Measurements from ENCODE around the gene P2RX7.
"Not testable (repeated sequence)": the region's sequence is repeated elsewhere in the genome, so short reads cannot be mapped to it uniquely, and the experiment has no call there.

P2RX7 gene

DNA sequence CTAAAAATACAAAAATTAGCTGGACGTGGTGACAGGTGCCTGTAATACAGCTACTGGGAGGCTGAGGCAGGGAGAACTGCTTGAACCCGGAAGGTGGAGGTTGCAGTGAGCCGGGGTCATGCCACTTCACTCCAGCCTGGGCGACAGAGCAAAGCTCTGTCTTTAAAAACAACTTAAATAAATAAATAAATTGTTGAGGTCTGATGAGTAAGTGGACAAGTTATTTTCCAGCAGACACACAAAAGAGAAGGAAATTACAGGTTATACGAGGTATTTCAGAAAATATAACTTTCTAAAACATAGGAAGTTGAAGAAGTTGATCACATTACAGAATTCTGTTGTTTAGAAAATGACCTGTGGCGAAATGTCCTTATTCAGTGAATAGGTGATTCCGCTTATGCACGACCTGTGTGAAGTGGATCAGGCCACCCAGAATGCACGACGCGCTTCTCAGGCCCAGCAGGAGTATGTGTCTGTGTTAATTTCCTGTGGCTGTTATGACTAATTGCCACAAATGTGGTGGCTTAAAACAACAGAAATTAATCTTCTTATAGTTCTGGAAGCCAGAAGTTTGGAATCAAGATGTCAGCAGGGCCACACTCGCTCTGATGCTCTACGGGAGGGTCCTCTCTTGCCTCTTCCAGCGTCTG lies 38.1 kb downstream of the P2RX7 start:
- DNase-seq (ENCODE audit: low spot score), result no peak

- no peak for DNase-seq (ENCODE audit: low spot score)
These were observed 39.5 kb downstream of the P2RX7 start for GRCh38 chr12:121172145-121172544.

GRCh38 chr12:121175383-121176119 lies 42.9 kb downstream of the P2RX7 start:
- DNase-seq (ENCODE audit: low spot score), result no peak

DNA sequence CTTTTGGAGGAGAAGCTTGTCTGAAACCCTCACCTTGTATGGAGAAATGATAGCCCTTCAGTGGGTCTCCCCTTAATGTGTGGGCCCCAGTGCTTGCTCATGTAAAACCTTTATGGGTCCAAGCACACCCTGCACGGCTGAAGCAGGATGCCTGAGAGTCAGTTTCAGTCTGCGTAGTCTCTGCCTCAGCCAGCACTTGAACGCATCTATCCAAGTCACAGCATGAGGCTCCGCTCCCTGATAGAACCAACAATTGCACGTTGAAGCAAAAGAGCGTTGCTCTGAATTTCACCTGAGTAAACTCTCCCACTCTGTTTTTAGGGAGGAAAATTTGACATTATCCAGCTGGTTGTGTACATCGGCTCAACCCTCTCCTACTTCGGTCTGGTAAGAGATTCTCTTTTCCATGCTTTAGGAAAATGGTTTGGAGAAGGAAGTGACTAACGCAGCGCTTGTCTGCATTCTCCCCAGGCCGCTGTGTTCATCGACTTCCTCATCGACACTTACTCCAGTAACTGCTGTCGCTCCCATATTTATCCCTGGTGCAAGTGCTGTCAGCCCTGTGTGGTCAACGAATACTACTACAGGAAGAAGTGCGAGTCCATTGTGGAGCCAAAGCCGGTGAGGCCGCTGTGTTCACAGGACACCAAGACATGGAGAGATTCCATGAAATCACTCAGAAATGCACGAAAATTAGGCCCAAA lies 44.3 kb downstream of the P2RX7 start:
- DNase-seq (ENCODE audit: low spot score), result no peak

DNA sequence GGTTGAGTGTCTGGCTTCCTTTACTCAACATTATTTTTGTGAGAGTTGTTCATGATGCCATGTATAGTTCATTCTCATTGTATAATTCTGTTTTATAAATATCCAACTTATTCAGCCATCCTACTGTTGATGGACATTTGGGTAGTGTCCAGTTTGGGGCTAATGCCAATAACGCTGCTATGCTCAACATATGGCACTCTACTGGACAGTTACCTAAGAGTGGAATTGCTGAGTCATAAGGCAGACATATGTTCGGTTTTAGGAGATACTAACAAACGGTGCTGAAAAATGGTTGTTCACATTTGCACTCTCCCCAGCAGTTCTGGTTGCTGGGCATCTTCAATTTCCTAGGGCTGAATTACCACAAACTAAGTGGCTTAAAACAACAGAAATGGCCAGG lies 48.5 kb downstream of the P2RX7 start:
- no peak for DNase-seq (ENCODE audit: low spot score)

DNA sequence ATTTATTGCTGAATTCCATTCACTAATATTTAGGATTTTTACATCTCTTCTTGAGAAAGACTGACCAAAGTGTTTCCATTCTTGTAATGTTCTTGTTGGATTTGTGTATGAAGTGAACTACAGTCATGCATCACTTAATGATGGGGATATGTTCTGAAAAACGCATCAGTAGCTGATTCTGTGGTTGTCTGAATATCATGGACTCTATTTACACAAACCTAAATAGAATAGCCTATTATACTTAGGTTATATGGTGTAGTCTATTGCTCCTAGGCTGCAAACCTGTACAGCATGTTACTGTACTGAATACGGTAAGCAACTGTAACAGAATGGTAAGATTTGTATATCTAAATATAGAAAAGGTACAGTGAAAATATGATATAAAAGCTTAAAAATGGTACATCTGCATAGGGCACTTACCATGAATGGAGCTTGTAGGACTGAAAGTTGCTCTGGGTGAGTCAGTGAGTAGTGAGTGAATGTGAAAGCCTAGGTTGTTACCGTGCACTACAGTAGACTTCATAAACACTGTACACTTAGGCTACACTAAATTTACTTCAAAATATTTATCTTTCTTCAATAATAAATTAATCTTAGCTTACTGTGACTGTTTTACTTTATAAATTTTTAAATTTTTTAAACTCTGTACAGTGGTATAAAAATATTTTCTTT lies 49.7 kb downstream of the P2RX7 start:
- DNase-seq (ENCODE audit: low spot score), result no peak

DNA sequence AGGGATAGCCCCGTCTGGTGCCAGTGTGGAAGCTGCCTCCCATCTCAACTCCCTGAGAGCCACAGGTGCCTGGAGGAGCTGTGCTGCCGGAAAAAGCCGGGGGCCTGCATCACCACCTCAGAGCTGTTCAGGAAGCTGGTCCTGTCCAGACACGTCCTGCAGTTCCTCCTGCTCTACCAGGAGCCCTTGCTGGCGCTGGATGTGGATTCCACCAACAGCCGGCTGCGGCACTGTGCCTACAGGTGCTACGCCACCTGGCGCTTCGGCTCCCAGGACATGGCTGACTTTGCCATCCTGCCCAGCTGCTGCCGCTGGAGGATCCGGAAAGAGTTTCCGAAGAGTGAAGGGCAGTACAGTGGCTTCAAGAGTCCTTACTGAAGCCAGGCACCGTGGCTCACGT lies 51.7 kb downstream of the P2RX7 start:
- no peak for DNase-seq (ENCODE audit: low spot score)

DNA sequence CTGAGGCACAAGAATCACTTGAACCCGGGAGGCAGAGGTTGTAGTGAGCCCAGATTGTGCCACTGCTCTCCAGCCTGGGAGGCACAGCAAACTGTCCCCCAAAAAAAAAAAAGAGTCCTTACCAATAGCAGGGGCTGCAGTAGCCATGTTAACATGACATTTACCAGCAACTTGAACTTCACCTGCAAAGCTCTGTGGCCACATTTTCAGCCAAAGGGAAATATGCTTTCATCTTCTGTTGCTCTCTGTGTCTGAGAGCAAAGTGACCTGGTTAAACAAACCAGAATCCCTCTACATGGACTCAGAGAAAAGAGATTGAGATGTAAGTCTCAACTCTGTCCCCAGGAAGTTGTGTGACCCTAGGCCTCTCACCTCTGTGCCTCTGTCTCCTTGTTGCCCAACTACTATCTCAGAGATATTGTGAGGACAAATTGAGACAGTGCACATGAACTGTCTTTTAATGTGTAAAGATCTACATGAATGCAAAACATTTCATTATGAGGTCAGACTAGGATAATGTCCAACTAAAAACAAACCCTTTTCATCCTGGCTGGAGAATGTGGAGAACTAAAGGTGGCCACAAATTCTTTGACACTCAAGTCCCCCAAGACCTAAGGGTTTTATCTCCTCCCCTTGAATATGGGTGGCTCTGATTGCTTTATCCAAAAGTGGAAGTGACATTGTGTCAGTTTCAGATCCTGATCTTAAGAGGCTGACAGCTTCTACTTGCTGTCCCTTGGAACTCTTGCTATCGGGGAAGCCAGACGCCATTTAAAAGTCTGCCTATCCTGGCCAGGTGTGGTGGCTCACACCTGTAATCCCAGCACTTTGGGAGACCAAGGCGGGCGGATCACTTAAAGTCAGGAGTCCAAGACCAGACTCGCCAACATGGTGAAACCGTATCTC lies 52.6 kb downstream of the P2RX7 start:
- no peak for DNase-seq (ENCODE audit: low spot score)

- DNase-seq (ENCODE audit: low spot score), result no peak
These were observed 54.1 kb downstream of the P2RX7 start for GRCh38 chr12:121186826-121187225.

DNA sequence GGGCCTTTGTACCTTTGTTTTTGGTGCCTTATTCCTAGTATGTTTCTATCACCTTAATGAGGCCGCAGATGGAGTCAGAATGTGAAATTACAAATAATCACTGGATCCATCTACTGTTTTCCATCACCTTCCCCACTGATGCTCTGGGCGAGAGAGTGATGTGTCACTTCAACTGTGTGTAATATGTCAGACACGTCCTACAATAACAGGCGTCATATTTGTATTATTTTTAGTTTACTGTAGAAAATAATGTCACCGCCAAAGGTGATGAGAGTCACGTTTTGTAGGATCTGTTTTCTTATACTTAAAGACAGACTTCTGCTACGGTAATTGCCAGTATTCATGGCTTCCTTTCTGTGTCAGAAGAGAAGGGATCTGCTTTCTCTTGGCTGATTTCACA lies 54.8 kb downstream of the P2RX7 start:
- no peak for DNase-seq (ENCODE audit: low spot score)

GRCh38 chr12:121188227-121188626 lies 55.6 kb downstream of the P2RX7 start:
- no peak for DNase-seq (ENCODE audit: low spot score)

DNA sequence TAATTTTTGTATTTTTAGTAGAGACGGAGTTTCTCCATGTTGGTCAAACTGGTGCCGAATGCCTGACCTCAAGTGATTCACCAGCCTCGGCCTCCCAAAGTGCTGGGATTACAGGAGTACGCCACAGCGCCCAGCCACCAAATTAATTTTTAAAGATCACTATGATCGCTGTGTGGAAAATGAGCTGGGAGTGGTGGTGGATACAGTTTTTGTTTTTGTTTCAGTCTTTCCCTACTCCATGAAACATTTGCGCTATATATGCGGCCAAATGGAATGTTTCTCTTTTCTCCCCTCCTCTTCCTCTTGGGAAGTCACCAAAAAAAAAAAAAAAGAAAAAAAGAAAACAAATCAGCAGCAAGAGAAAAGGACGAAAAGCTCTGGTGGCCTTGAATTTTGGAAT lies 56.5 kb downstream of the P2RX7 start:
- DNase-seq (ENCODE audit: low spot score), result no peak

DNA sequence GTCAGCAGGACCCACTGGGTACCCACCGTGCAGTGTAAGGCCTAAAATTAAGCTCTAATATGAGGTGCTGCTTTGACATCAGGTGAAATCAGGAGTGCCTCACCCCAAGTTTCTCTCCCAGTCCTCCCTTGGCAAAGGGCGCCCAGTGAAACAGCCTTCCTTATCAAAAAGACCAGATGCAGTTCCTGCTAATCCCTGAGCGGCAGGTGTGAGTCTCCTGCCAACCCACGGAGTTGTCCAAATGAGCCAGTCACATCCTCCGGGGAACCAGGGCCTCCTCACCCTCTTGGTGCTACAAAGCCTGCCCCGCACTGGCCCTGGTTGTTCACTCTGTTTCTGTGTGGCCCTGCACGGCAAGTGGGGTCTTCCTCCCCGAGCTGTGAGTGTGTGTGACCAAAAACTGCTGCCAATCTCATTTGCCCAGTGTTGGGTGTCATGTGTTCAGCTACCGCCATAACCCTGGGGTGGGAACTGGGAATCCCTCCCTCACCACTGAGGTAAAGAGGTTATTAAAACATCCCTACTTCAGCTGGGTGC lies 57.0 kb downstream of the P2RX7 start:
- peak; percentile 68 for DNase-seq (ENCODE audit: low spot score)

GRCh38 chr12:121190523-121191031 lies 57.9 kb downstream of the P2RX7 start:
- no peak for DNase-seq (ENCODE audit: low spot score)

- no peak for DNase-seq (ENCODE audit: low spot score)
These were observed 58.5 kb downstream of the P2RX7 start for GRCh38 chr12:121191151-121191550.

- DNase-seq (ENCODE audit: low spot score), result no peak
These were observed 64.2 kb downstream of the P2RX7 start for GRCh38 chr12:121196902-121197301.

DNA sequence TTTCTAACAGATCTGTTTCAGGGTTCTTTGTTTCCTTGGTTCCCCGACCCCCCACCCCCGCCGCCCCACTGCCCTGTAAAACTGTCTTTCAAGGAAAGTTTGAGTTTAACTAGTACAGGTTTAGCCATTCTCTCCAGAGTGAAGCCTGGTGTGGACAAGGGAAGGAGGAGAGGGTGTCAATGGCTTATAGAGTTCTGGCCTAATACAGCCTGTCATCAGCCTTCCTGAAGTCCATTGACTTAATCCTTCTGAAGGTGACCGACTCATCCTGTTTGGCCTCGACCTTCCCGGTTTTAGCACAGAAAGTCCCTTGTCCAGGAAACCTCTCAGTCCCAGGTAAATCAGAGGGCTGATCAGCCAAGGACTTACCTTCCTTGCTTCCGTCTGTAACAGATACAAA lies 66.3 kb downstream of the P2RX7 start:
- no peak for DNase-seq (ENCODE audit: low spot score)

GRCh38 chr12:121201140-121201539 lies 68.5 kb downstream of the P2RX7 start:
- DNase-seq (ENCODE audit: low spot score), result not testable (repeated sequence)

DNA sequence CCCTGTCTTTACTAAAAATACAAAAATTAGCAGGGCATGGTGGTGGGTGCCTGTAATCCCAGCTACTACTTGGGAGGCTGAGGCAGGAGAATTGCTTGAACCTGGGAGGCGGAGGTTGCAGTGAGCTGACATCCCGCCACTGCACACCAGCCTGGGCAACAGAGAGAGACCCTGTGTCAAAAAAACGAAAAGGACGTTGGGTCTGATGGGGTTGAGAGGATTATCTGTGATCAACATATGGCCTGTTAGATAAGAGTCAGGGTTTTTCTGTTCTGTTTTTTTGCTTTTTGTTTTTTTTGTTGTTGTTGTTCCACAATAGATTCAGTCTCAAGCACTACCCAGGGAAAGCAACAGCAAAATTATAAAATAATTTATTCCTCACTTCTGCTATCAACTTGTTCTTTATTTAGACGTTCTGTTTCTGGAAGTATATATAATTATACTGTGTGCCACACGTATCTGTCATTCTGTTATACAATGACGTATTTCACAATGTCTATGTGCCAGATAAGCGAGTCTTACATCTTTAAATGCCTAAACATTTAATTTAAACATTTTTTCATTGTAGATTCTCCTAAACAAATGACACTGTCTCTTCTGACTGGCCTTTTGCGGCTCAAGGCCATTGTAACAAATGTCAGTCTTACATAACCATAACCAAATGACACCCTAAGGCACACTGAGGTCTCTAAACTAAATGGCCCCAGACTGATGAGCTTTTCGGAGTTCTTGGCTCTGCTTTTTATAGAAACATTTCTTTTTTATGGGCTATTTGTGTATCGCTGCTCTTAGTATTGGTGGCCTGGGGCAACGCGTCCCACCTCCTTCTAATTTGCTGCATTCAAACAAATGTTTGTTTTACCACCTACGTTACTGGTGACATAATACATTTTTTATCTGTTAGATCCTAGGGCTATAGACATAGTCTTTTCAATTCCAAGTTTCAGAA lies 70.0 kb downstream of the P2RX7 start:
- no peak for DNase-seq (ENCODE audit: low spot score)

GRCh38 chr12:121203482-121203881 lies 70.8 kb downstream of the P2RX7 start:
- DNase-seq (ENCODE audit: low spot score), result no peak
